Measurements from ENCODE around the gene ADAMTS12.
"Not testable (repeated sequence)": the region's sequence is repeated elsewhere in the genome, so short reads cannot be mapped to it uniquely, and the experiment has no call there.

The ADAMTS12 gene

GRCh38 chr5:33891788-33892619, at the start of gene ADAMTS12:
Gene ADAMTS12, minus strand, starts transcription at chr5:33891990. Its CDS starts 134 bp downstream, at chr5:33891856.
- no peak for FAIRE-seq

- FAIRE-seq, result no peak
These were observed 49.3 kb upstream of the ADAMTS12 start for GRCh38 chr5:33941090-33941489.

- FAIRE-seq, result no peak
These were observed 47.9 kb upstream of the ADAMTS12 start for GRCh38 chr5:33939556-33940262.

GRCh38 chr5:33938881-33939280, 47.1 kb upstream of the ADAMTS12 start:
- no peak for FAIRE-seq

GRCh38 chr5:33938507-33938796, 46.7 kb upstream of the ADAMTS12 start:
- no peak for FAIRE-seq

- no peak for FAIRE-seq
These were observed 46.1 kb upstream of the ADAMTS12 start for GRCh38 chr5:33937707-33938506.

GRCh38 chr5:33937017-33937706, 45.4 kb upstream of the ADAMTS12 start:
- no peak for FAIRE-seq

GRCh38 chr5:33936381-33937016, 44.7 kb upstream of the ADAMTS12 start, which contains the start of gene RXFP3:
Gene RXFP3, plus strand, starts transcription at chr5:33936386. Its CDS starts 355 bp downstream, at chr5:33936741.
- no peak for FAIRE-seq

GRCh38 chr5:33936004-33936380, 44.2 kb upstream of the ADAMTS12 start:
- FAIRE-seq, result no peak

- FAIRE-seq, result no peak
These were observed 42.4 kb upstream of the ADAMTS12 start for GRCh38 chr5:33934176-33934575.

GRCh38 chr5:33933723-33934169, 42.0 kb upstream of the ADAMTS12 start:
- FAIRE-seq, result no peak

GRCh38 chr5:33931136-33931535, 39.3 kb upstream of the ADAMTS12 start:
- no peak for FAIRE-seq

- no peak for FAIRE-seq
These were observed 38.3 kb upstream of the ADAMTS12 start for GRCh38 chr5:33929925-33930690.

- no peak for FAIRE-seq
These were observed 36.5 kb upstream of the ADAMTS12 start for GRCh38 chr5:33928283-33928682.

GRCh38 chr5:33927685-33928084, 35.9 kb upstream of the ADAMTS12 start:
- no peak for FAIRE-seq

- no peak for FAIRE-seq
These were observed 33.5 kb upstream of the ADAMTS12 start for GRCh38 chr5:33925278-33925677.

- no peak for FAIRE-seq
These were observed 29.2 kb upstream of the ADAMTS12 start for GRCh38 chr5:33921002-33921401.

- not testable (repeated sequence) for FAIRE-seq
These were observed 23.1 kb upstream of the ADAMTS12 start for GRCh38 chr5:33914844-33915243.

GRCh38 chr5:33906248-33906647, 14.5 kb upstream of the ADAMTS12 start:
- FAIRE-seq, result not testable (repeated sequence)

- no peak for FAIRE-seq
These were observed 13.6 kb upstream of the ADAMTS12 start for GRCh38 chr5:33905381-33905780.

- no peak for FAIRE-seq
These were observed 11.3 kb upstream of the ADAMTS12 start for GRCh38 chr5:33903118-33903517.

Measured in G401.6 (cell line).